ENCODE measurements around the gene LY9.

- TF ChIP-seq RAD21 (IDR thresholded peaks at IDR 0.05), result no peak
- TF ChIP-seq CTCF (IDR thresholded peaks at IDR 0.05; ENCODE audit: low read depth, low read length, missing input control), result no peak
- no peak for TF ChIP-seq EGR1 (IDR thresholded peaks at IDR 0.05; ENCODE audit: low read depth in 2 of 2)
- TF ChIP-seq SP1 (IDR thresholded peaks at IDR 0.05), result no peak
- no peak for TF ChIP-seq REST (IDR thresholded peaks at IDR 0.05)
- no peak for TF ChIP-seq TAF1 (conservative IDR thresholded peaks at IDR 0.05)
- TF ChIP-seq ATF3 (IDR thresholded peaks at IDR 0.05), result no peak
- TF ChIP-seq ZBTB33 (IDR thresholded peaks at IDR 0.05), result no peak
- TF ChIP-seq MAX (IDR thresholded peaks at IDR 0.05), result no peak
Observed at GRCh38 chr1:160755911-160756848, 39.8 kb upstream of the LY9 start.
